ENCODE data around the gene SOCS3.

GRCh38 chr17:78359997-78360370 lies at the start of gene SOCS3:
- no peak for TF ChIP-seq GATA2 (IDR thresholded peaks at IDR 0.05; ENCODE audit: low read depth, low read length)
- TF ChIP-seq GATA3 (IDR thresholded peaks at IDR 0.05; ENCODE audit: low read depth, low read length), result no peak

Data from SH-SY5Y (cell line).